GM12865 (cell line): ENCODE measurements around the gene USP26.

Source experiments
- DNase-seq: peaks from one replicate; pipeline ENCODE4 v3.0.0; 2010; ENCODE audit warnings: low read depth
- H3K4me3 ChIP-seq: 2 replicates; pipeline ENCODE4 v1.5.1; 2011; ENCODE audit warnings: mild to moderate bottlenecking, low read depth, low read length, control low read depth
- TF ChIP-seq, protein P1 (sequence below): IDR thresholded peaks from 2 replicates; pipeline ENCODE4 v1.5.1; 2011; ENCODE audit warnings: low read length, control low read depth, low read depth, inconsistent platforms; ENCODE audit not compliant: insufficient read depth; ENCODE audit errors: missing control alignments

Gene USP26, protein sequence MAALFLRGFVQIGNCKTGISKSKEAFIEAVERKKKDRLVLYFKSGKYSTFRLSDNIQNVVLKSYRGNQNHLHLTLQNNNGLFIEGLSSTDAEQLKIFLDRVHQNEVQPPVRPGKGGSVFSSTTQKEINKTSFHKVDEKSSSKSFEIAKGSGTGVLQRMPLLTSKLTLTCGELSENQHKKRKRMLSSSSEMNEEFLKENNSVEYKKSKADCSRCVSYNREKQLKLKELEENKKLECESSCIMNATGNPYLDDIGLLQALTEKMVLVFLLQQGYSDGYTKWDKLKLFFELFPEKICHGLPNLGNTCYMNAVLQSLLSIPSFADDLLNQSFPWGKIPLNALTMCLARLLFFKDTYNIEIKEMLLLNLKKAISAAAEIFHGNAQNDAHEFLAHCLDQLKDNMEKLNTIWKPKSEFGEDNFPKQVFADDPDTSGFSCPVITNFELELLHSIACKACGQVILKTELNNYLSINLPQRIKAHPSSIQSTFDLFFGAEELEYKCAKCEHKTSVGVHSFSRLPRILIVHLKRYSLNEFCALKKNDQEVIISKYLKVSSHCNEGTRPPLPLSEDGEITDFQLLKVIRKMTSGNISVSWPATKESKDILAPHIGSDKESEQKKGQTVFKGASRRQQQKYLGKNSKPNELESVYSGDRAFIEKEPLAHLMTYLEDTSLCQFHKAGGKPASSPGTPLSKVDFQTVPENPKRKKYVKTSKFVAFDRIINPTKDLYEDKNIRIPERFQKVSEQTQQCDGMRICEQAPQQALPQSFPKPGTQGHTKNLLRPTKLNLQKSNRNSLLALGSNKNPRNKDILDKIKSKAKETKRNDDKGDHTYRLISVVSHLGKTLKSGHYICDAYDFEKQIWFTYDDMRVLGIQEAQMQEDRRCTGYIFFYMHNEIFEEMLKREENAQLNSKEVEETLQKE

DNA sequence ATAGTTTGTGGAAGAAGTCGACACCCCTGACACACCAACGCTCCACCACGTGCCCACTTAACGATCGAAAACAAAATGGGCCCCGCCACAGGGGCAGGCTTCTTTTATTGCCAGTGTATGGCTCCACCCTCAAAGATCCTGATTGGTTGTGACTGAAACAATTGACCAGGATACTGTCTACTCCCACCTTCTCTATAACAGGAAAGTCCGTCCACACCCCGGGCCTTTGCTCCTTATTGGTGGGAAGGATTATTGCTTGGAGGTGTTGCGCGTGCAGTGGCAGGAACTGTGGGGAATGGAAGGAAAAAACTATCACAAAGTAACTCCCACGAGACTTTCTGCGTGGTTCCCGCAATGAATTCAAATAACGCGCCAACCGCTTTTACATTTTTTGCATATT is at the start of gene USP26:
USP26 (minus strand) TSS at position 79 of the 400 bp plus-strand sequence. CDS start 68,889 bp downstream, outside the sequence.
- no peak for DNase-seq
- TF ChIP-seq, protein P1, sequence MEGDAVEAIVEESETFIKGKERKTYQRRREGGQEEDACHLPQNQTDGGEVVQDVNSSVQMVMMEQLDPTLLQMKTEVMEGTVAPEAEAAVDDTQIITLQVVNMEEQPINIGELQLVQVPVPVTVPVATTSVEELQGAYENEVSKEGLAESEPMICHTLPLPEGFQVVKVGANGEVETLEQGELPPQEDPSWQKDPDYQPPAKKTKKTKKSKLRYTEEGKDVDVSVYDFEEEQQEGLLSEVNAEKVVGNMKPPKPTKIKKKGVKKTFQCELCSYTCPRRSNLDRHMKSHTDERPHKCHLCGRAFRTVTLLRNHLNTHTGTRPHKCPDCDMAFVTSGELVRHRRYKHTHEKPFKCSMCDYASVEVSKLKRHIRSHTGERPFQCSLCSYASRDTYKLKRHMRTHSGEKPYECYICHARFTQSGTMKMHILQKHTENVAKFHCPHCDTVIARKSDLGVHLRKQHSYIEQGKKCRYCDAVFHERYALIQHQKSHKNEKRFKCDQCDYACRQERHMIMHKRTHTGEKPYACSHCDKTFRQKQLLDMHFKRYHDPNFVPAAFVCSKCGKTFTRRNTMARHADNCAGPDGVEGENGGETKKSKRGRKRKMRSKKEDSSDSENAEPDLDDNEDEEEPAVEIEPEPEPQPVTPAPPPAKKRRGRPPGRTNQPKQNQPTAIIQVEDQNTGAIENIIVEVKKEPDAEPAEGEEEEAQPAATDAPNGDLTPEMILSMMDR: no peak
- H3K4me3 ChIP-seq: no peak within 1 kb of the TSS

DNA sequence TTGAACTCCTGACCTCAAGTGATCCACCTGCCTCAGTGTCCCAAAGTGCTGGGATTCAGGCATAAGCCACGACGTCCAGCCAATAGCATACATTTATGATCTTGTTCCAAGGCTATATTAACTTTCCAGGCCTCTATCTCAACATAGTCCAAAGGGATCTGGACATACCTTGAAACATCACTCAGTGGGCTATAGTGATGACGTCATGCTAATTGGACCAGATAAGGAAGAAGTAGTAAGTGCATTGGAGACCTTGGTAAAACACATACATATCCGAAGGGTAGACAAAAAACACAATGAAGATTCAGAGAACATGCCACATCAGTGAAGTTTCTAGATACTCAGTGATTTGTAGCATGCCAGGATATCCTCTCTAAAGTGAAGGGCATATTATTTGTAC is 37.4 kb upstream of the USP26 start:
- no peak overlapping the region for H3K4me3 ChIP-seq

DNA sequence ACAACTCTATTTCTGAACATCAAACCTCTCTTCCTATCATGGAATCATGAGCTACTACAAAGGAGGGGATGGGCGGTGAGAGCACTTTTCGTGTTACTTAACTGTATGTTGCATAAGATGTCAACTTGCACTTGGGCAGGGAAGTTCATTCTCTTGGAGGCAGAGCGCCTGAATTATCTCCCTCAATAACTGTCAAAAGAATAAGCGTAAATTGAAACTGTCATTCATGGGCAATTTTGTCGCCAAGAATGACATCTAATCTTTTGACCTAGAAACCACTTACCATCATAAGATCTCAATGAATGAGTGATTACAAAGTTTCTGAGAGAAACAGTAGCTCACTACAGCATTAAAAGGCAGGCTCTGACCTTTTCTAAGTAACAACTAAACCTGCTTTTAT is 23.5 kb upstream of the USP26 start:
- TF ChIP-seq, protein P1: no peak
- no peak for DNase-seq
- H3K4me3 ChIP-seq: no peak overlapping the region

More for the DNA sequence above, 37.4 kb upstream of the USP26 start:
- TF ChIP-seq, protein P1: no peak
- DNase-seq: no peak

DNA sequence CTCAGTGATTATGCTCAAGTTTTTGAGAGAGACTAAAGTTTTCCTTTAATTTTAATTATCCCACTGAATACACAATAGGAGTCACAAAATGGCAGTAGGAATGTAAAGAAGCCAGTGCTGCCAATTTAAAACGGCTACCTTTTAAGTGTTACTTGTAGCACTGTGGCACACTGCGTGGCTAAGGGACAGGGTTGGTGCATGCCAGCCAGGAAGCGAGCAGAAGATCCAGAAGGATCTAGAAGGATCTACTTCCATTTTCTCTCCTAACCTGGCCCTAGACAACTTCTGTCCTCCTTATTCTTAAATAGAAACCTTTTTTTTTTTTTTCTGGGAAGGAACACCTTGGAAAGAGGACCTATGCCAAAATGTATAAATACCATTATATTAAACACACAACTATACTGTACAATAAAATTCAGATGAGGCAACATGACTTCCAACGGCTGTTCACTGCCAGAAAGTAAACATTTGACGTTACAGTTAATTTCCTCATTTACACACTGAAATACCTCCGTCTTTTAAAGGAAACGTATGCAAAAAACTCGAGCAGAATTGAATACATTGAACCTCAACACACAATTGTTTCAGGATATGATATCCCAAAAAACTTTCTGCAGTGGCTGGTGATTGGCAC is 2.7 kb downstream of the USP26 start:
- no peak for DNase-seq
- TF ChIP-seq, protein P1: no peak
- H3K4me3 ChIP-seq: no peak overlapping the region

DNA sequence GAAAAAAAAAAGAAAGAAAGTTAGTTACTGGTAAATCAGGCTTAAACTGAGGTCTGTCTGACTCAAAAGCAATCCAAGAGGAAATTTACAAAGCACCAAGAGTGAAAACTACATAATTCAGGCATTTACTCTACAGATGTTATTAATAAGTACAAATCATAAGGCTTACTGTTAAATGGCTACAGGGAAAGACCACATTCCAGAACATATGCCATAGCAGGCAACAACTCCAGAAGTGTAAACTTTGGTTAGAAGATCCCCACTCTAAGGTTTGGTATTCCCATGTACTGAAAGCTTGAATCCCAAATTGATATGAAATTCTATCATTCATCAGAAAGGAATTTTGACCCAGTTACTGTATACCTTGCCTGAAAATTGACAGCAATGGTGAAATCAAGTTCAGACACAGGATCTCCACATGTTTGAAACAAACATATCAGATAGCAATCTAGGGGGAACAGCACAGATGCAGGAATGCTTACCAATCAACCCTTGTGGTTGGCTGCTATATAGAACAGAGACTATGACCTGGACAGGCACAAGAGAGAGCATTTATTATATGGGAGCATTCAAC is 6.6 kb downstream of the USP26 start:
- no peak for DNase-seq
- TF ChIP-seq, protein P1: no peak

DNA sequence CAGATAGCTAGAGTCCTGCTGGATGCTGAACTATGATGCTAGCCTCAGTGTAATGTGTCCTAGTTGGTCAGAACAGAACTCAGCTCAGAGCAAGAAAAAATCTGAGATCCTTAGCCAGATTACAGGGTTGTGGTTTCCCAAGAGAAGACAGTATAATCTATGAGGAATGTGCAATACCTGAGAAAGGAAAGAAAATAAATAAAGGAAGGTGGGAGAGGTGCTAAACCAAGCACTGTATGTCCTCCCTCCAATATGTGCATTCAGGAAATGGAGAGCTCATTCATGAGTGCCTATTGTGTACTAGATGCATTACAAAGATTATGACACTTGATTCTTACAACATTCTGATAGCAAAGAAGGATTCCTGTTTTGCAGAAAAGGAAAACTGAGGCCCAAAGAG is 7.5 kb downstream of the USP26 start:
- DNase-seq: no peak
- TF ChIP-seq, protein P1: no peak
- H3K4me3 ChIP-seq: no peak overlapping the region

More for the DNA sequence above, 6.6 kb downstream of the USP26 start:
- H3K4me3 ChIP-seq: no peak overlapping the region
